VCaP (cell line): ENCODE measurements around the gene ADM.

Experiments
- H3K27ac ChIP-seq: fragments of 450-650 bp; 2 replicates; pipeline ENCODE4 v1.5.1; 2017
- CTCF ChIP-seq: fragments of 450-650 bp; conservative IDR thresholded peaks from 2 replicates; pipeline ENCODE4 v1.5.1; 2017; ENCODE audit warnings: mild to moderate bottlenecking, moderate library complexity

Gene ADM

DNA sequence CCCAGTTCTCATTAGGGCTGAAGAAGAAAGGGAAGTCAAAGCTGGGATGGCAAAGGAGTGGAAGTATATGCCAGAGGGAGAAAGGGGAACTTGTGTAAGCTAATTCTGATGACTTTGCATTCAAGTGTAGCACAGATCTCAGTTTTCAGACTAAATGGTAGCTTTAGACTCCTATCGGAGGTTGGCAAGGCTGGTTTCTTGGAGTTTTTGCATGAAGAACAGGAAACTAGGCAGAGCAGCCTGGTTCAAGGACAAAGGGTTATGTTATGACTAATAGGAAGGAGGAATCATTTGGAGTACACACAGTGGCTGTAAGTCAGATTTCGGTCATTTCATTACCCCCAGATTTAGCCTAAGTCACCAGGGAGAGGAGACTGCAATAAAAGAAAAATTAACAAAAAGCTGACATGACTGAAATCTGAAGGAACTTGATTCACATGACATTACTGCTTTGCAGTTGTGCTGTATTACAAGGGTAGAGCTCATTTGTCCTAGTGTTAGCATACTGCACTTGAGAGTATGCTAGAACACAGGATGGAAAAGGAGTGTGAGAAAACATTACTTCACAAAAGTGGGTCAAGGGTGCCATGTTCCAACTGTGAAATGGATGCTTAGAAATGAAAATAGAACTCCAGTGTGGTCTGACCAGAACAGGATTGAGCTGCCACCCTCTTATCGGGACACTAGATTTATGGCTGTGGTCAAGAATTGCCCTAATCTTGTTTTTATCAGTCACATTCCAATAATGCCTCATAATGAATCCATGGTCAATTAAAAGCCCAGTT is 23.6 kb downstream of the ADM start:
- TF ChIP-seq CTCF = no peak
- peak overlapping the region; percentile 10; the same call in 1 of the 2 replicates for H3K27ac ChIP-seq

DNA sequence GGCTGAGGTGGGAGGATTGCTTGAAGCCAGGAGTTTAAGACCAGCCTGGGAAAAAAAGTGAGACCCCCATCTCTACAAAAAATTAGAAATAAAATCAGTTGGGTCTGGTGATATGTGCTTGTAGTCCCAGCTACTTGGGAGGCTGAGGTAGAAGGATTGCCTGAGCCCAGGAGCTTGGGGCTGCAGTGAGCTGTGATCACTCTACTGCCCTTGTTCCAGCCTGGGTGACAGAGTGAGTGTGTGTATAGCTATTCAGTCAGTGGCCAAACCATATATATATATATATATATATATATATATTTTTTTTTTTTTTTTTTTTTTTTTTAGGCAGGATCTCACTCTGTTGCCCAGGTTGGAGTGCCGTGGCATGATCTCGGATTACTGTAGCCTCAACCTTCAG is 24.5 kb downstream of the ADM start:
- no peak overlapping the region for H3K27ac ChIP-seq
- no peak for TF ChIP-seq CTCF

- TF ChIP-seq CTCF = no peak
- H3K27ac ChIP-seq = no peak overlapping the region
Measured at GRCh38 chr11:10329935-10330334, 25.1 kb downstream of the ADM start.

DNA sequence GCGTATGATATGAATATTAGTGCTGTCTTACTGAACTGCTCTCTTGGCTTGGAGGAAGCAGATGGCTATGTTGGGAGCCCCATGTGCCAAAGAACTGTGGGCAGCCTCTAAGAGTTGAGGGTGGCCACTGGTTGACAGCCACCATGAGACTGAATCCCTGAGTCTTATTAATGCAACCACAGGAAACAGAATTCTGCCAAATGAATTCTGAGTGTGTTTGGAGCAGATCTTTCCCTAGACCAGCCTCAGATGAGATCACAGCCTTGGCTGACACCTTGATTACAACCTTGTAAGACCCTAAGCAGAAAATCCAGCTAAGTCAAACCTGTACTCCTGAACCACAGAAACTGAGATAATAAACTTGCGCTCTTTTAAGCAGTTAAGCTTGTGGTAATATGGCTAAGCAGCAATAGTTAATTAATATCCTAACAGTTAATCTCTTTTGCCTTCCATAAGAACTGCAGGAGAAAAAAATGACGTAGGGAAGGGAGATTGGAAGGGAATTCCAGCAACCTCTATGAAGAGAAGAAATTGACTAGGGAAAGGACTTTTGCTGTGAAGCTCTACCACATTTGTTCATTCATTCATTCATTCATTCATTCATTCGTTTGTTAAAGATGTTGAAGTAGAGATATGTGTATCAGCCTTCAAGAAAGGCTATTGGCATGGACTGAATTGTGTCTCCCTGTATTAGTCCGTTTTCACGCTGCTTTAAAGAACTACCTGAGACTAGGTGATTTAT is 26.8 kb downstream of the ADM start:
- TF ChIP-seq CTCF = no peak
- H3K27ac ChIP-seq = no peak overlapping the region

DNA sequence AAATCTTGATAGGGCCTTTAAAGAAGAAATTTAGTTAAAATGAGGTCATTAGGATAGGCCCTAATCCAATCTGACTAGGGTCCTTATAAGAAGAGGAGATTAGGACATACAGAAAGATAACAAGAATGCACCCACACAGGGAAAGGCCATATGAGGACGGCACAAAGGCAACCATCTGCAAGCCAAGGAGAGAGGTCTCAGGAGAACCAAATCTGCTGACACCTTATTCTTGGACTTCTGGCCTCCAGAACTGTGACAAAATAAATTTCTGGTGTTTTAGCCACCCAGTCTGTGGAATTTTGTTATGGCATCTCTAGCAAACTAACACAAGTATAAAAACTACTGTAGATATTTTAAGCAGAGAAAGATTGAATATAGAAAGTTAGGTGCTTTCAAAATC is 28.6 kb downstream of the ADM start:
- TF ChIP-seq CTCF = no peak
- no peak overlapping the region for H3K27ac ChIP-seq

DNA sequence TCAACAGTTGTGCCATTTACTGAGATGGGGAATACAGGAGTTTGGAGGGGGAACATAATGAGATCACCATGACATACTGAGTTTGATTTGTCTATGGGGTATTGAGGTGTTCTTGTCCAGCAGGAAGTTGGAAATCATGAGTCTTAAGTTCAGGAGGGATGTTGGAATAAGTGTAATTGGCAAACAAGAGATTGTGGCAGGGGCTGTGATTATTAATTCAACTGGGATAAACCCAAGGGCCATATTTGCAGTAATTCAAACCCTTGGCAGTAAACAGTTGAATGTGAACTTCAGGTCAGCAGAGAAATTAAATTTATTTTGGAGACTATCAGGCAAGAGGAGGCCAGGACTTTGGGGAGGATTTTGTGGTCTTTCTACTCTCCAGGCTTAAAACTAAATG is 33.4 kb downstream of the ADM start:
- no peak for TF ChIP-seq CTCF
- H3K27ac ChIP-seq = no peak overlapping the region

GRCh38 chr11:10348650-10349280 is 43.9 kb downstream of the ADM start:
- TF ChIP-seq CTCF = no peak
- no peak overlapping the region for H3K27ac ChIP-seq
